Naive thymus-derived CD8-positive, alpha-beta T cell (primary cell): ENCODE results near the gene ANKS1B. TPM values are rescaled to one million over a fixed set of nuclear protein-coding genes. Genes with fewer than 3 reads are reported as not detected.

Source experiments
- ATAC-seq, 2 donors: fragments of 150-1000 bp; cut with Tn5 transposase in 1 of 2; sonication (Bioruptor Pico), chemical (Tn5 transposase) in 1 of 2; 1 replicate in 1 of 2; 2 replicates in 1 of 2; pipeline ENCODE4 v1.10.0; 2021; ENCODE audit warnings: mild to moderate bottlenecking in 2 of 2, moderate library complexity in 2 of 2
- POLR2A ChIA-PET: fragments of 350-600 bp; sonication (Branson Sonifier 250); formaldehyde crosslinking; loops from one replicate; lab custom pipeline; 2021; ENCODE audit warnings: antibody characterized with exemption; lab: Charles Lee
- DNase-seq, 10 donors: peaks; one replicate each; pipeline versions ENCODE4 v3.0.0 to v3.0.0-alpha.2; 2020 to 2022
- H3K27ac Mint-ChIP-seq, 10 donors: one replicate each; pipeline ENCODE4 v1.8.0; 2020 to 2022; ENCODE audit warnings: mild to moderate bottlenecking in 10 of 10, mixed read lengths in 10 of 10, moderate library complexity in 4 of 10, inconsistent platforms in 1 of 10
- H3K27me3 Mint-ChIP-seq, 5 donors: one replicate each; pipeline ENCODE4 v1.8.0; 2021 to 2022; ENCODE audit warnings: mixed read lengths in 5 of 5
- H3K36me3 Mint-ChIP-seq, 3 donors: one replicate each; pipeline ENCODE4 v1.8.0; 2020 to 2022; ENCODE audit warnings: mixed read lengths in 3 of 3, mild to moderate bottlenecking in 2 of 3, inconsistent platforms in 1 of 3
- H3K4me1 Mint-ChIP-seq, 4 donors: one replicate each; pipeline ENCODE4 v1.8.0; 2021 to 2022; ENCODE audit warnings: mixed read lengths in 4 of 4
- H3K4me3 Mint-ChIP-seq, 10 donors: one replicate each; pipeline ENCODE4 v1.8.0; 2020 to 2022; ENCODE audit warnings: mild to moderate bottlenecking in 10 of 10, mixed read lengths in 10 of 10, moderate library complexity in 6 of 10, inconsistent platforms in 1 of 10
- H3K9me3 Mint-ChIP-seq, 9 donors: one replicate each; pipeline ENCODE4 v1.8.0; 2020 to 2022; ENCODE audit warnings: mixed read lengths in 9 of 9, mild to moderate bottlenecking in 3 of 9, inconsistent platforms in 1 of 9, moderate library complexity in 1 of 9
- polyA plus RNA-seq, 3 donors: library from polyadenylated mRNA; unstranded; fragments of 300-500 nt; fragmentation: Illumina TruSeq; gene quantifications; one replicate each; pipeline ENCODE4 v1.2.3, GENCODE V29; 2021
- total RNA-seq, 8 experiments: library from RNA in 2 of 8; stranded (reverse) in 2 of 8; gene quantifications; one replicate each; pipeline ENCODE4 v1.2.3 and lab custom pipeline; 2021 to 2026

The ANKS1B gene
- total and polyA plus RNA-seq, 5 experiments from 2014 or later = not detected

GRCh38 chr12:99435095-99435791 lies 549.5 kb downstream of the ANKS1B start:
- no peaks in the 10 kb centered on the region for H3K27me3 Mint-ChIP-seq
- no peak overlapping the region for H3K27ac Mint-ChIP-seq
- POLR2A ChIA-PET = no interaction called here
- H3K4me1 Mint-ChIP-seq = no peaks in the 10 kb centered on the region
- H3K4me3 Mint-ChIP-seq = no peak overlapping the region
- H3K36me3 Mint-ChIP-seq = no peaks in the 10 kb centered on the region
- peaks cover 0 to 23% (median 2%) of the 10 kb centered on the region in 9 donors for H3K9me3 Mint-ChIP-seq
- ATAC-seq = no peak
- no peak for DNase-seq

GRCh38 chr12:99433155-99433554 lies 551.6 kb downstream of the ANKS1B start:
- Mint-ChIP-seq H3K4me1 (no peaks in the 10 kb centered on the region), H3K4me3 (no peak overlapping the region), H3K27me3 (no peaks in the 10 kb centered on the region), H3K36me3 (no peaks in the 10 kb centered on the region), H3K27ac (no peak overlapping the region), H3K9me3 (peaks cover 0 to 26% (median 3%) of the 10 kb centered on the region in 9 donors)
- POLR2A ChIA-PET = no interaction called here
- ATAC-seq (no peak), DNase-seq (no peak)

- ATAC-seq (no peak), DNase-seq (no peak)
- Mint-ChIP-seq H3K4me1 (no peaks in the 10 kb centered on the region), H3K9me3 (peaks cover 2 to 35% (median 10%) of the 10 kb centered on the region in 9 donors), H3K36me3 (no peaks in the 10 kb centered on the region), H3K4me3 (no peak overlapping the region), H3K27me3 (no peaks in the 10 kb centered on the region), H3K27ac (no peak overlapping the region)
- POLR2A ChIA-PET = no interaction called here
Observed at GRCh38 chr12:99431203-99431602, 553.5 kb downstream of the ANKS1B start.

GRCh38 chr12:99427104-99427503 lies 557.6 kb downstream of the ANKS1B start:
- ATAC-seq (no peak), DNase-seq (no peak)
- H3K36me3 Mint-ChIP-seq = no peaks in the 10 kb centered on the region
- H3K4me3 Mint-ChIP-seq = no peak overlapping the region
- peaks cover 0 to 29% (median 7%) of the 10 kb centered on the region in 9 donors for H3K9me3 Mint-ChIP-seq
- H3K4me1 Mint-ChIP-seq = no peaks in the 10 kb centered on the region
- no peaks in the 10 kb centered on the region for H3K27me3 Mint-ChIP-seq
- POLR2A ChIA-PET = no interaction called here
- H3K27ac Mint-ChIP-seq = no peak overlapping the region

GRCh38 chr12:99418379-99418778 lies 566.4 kb downstream of the ANKS1B start:
- no peak for ATAC-seq
- no peak overlapping the region for H3K27ac Mint-ChIP-seq
- no peaks in the 10 kb centered on the region for H3K4me1 Mint-ChIP-seq
- H3K9me3 Mint-ChIP-seq = peaks cover 2 to 24% (median 13%) of the 10 kb centered on the region in 9 donors
- H3K27me3 Mint-ChIP-seq = no peaks in the 10 kb centered on the region
- POLR2A ChIA-PET = no interaction called here
- DNase-seq = no peak
- no peak overlapping the region for H3K4me3 Mint-ChIP-seq
- H3K36me3 Mint-ChIP-seq = no peaks in the 10 kb centered on the region

- no peak overlapping the region for H3K27ac Mint-ChIP-seq
- peaks cover 7 to 31% (median 18%) of the 10 kb centered on the region in 9 donors for H3K9me3 Mint-ChIP-seq
- H3K4me3 Mint-ChIP-seq = no peak overlapping the region
- H3K27me3 Mint-ChIP-seq = no peaks in the 10 kb centered on the region
- ATAC-seq (no peak), DNase-seq (no peak)
- peaks cover 0 to 2% (median 0%) of the 10 kb centered on the region in 3 donors for H3K36me3 Mint-ChIP-seq
- no peaks in the 10 kb centered on the region for H3K4me1 Mint-ChIP-seq
- POLR2A ChIA-PET = no interaction called here
Observed at GRCh38 chr12:99413751-99414150, 571.0 kb downstream of the ANKS1B start.

- no peak for DNase-seq
- no peak overlapping the region for H3K4me3 Mint-ChIP-seq
Observed at GRCh38 chr12:99393763-99394162, 591.0 kb downstream of the ANKS1B start.

GRCh38 chr12:99392091-99392850 lies 592.5 kb downstream of the ANKS1B start:
- no peak for ATAC-seq
- Mint-ChIP-seq H3K4me1 (no peaks in the 10 kb centered on the region), H3K4me3 (no peak overlapping the region), H3K36me3 (no peaks in the 10 kb centered on the region), H3K27ac (no peak overlapping the region), H3K9me3 (peaks cover 0 to 5% (median 0%) of the 10 kb centered on the region in 9 donors), H3K27me3 (no peaks in the 10 kb centered on the region)
- POLR2A ChIA-PET = no interaction called here
- no peak for DNase-seq

More at GRCh38 chr12:99393763-99394162, 591.0 kb downstream of the ANKS1B start:
- H3K9me3 Mint-ChIP-seq = peaks cover 0 to 9% (median 0%) of the 10 kb centered on the region in 9 donors
- H3K36me3 Mint-ChIP-seq = no peaks in the 10 kb centered on the region
- no peaks in the 10 kb centered on the region for H3K27me3 Mint-ChIP-seq
- no peak overlapping the region for H3K27ac Mint-ChIP-seq
- ATAC-seq = no peak
- H3K4me1 Mint-ChIP-seq = no peaks in the 10 kb centered on the region
- POLR2A ChIA-PET = no interaction called here

- H3K4me1 Mint-ChIP-seq = no peaks in the 10 kb centered on the region
- H3K27me3 Mint-ChIP-seq = no peaks in the 10 kb centered on the region
- no peak for ATAC-seq
- H3K27ac Mint-ChIP-seq = no peak overlapping the region
- no peak for DNase-seq
- no peaks in the 10 kb centered on the region for H3K36me3 Mint-ChIP-seq
- peaks cover 0 to 5% (median 0%) of the 10 kb centered on the region in 9 donors for H3K9me3 Mint-ChIP-seq
- POLR2A ChIA-PET = no interaction called here
- H3K4me3 Mint-ChIP-seq = no peak overlapping the region
Observed at GRCh38 chr12:99390707-99391106, 594.0 kb downstream of the ANKS1B start.

GRCh38 chr12:99389751-99390150 lies 595.0 kb downstream of the ANKS1B start:
- Mint-ChIP-seq H3K27ac (no peak overlapping the region), H3K27me3 (no peaks in the 10 kb centered on the region), H3K4me1 (no peaks in the 10 kb centered on the region), H3K9me3 (peaks cover 0 to 5% (median 0%) of the 10 kb centered on the region in 9 donors), H3K4me3 (no peak overlapping the region), H3K36me3 (no peaks in the 10 kb centered on the region)
- POLR2A ChIA-PET = no interaction called here
- ATAC-seq (no peak), DNase-seq (no peak)

- Mint-ChIP-seq H3K27ac (no peak overlapping the region), H3K36me3 (no peaks in the 10 kb centered on the region), H3K4me1 (no peaks in the 10 kb centered on the region), H3K9me3 (peaks cover 0 to 5% (median 0%) of the 10 kb centered on the region in 9 donors), H3K4me3 (no peak overlapping the region), H3K27me3 (no peaks in the 10 kb centered on the region)
- ATAC-seq (no peak), DNase-seq (no peak)
- POLR2A ChIA-PET = no interaction called here
Observed at GRCh38 chr12:99388671-99389195, 596.0 kb downstream of the ANKS1B start.

- Mint-ChIP-seq H3K4me3 (no peak overlapping the region), H3K27me3 (no peaks in the 10 kb centered on the region), H3K4me1 (no peaks in the 10 kb centered on the region), H3K36me3 (no peaks in the 10 kb centered on the region), H3K9me3 (peaks cover 0 to 5% (median 0%) of the 10 kb centered on the region in 9 donors), H3K27ac (no peak overlapping the region)
- POLR2A ChIA-PET = no interaction called here
- DNase-seq (no peak), ATAC-seq (no peak)
Observed at GRCh38 chr12:99387661-99388060, 597.1 kb downstream of the ANKS1B start.

- peaks cover 0 to 6% (median 2%) of the 10 kb centered on the region in 9 donors for H3K9me3 Mint-ChIP-seq
- H3K27ac Mint-ChIP-seq = no peak overlapping the region
Observed at GRCh38 chr12:99386907-99387306, 597.8 kb downstream of the ANKS1B start.

More at GRCh38 chr12:99386907-99387306, 597.8 kb downstream of the ANKS1B start:
- POLR2A ChIA-PET = no interaction called here
- H3K27me3 Mint-ChIP-seq = no peaks in the 10 kb centered on the region
- no peaks in the 10 kb centered on the region for H3K36me3 Mint-ChIP-seq
- no peak for DNase-seq
- no peak overlapping the region for H3K4me3 Mint-ChIP-seq
- H3K4me1 Mint-ChIP-seq = no peaks in the 10 kb centered on the region
- ATAC-seq = no peak
